Measurements from ENCODE around the gene RBM46.

RBM46 gene

DNA sequence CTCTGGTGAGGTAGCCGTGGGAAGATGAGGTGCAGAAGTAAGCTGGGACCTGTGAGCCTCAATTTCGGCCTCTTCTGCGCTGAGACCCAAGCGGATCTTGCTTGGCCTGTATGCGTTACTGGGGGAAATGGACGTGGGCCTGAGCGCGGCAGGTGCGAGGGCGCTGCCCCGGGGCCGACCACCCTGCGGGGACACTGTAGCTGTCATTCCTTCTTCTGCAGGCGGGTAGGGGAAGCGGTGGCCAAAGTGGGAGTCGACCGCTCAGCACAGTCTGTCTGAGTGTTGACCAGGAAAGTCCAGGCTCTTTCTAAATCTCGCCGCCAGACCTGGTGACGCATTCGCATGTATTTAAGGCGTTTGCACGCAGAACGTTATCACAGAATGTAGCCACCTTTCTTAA lies 40.6 kb upstream of the RBM46 start:
- Histone ChIP-seq H3F3A (ENCODE audit: insufficient read depth) (no peaks in the 10 kb centered on the region), H4K20me1 (ENCODE audit: low read depth, low read length) (no peaks in the 10 kb centered on the region), H3K27ac (ENCODE audit: low read depth, low read length) (no peak overlapping the region), H3K27me3 (ENCODE audit: low read length) (no peaks in the 10 kb centered on the region), H3K79me2 (ENCODE audit: insufficient read depth, low read length) (no peaks in the 10 kb centered on the region), H3K9ac (ENCODE audit: low read length) (no peak overlapping the region), H3K4me3 (ENCODE audit: insufficient read depth, low read length, poor library complexity, severe bottlenecking) (no peak overlapping the region), H2AFZ (ENCODE audit: low read depth, low read length, severe bottlenecking) (no peak overlapping the region), H3K4me2 (ENCODE audit: low read depth, low read length, poor library complexity, severe bottlenecking) (no peak overlapping the region), H3K9me2 (replicated peaks; ENCODE audit: insufficient read depth, low read length) (no peaks in the 10 kb centered on the region), H3K36me3 (ENCODE audit: low read length) (no peaks in the 10 kb centered on the region), H3K9me3 (ENCODE audit: insufficient read depth, low read length) (no peaks in the 10 kb centered on the region)
- TF ChIP-seq EZH2phosphoT487 (conservative IDR thresholded peaks at IDR 0.05; ENCODE audit: low read length): no peak
- TF ChIP-seq, protein P1, sequence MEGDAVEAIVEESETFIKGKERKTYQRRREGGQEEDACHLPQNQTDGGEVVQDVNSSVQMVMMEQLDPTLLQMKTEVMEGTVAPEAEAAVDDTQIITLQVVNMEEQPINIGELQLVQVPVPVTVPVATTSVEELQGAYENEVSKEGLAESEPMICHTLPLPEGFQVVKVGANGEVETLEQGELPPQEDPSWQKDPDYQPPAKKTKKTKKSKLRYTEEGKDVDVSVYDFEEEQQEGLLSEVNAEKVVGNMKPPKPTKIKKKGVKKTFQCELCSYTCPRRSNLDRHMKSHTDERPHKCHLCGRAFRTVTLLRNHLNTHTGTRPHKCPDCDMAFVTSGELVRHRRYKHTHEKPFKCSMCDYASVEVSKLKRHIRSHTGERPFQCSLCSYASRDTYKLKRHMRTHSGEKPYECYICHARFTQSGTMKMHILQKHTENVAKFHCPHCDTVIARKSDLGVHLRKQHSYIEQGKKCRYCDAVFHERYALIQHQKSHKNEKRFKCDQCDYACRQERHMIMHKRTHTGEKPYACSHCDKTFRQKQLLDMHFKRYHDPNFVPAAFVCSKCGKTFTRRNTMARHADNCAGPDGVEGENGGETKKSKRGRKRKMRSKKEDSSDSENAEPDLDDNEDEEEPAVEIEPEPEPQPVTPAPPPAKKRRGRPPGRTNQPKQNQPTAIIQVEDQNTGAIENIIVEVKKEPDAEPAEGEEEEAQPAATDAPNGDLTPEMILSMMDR (IDR thresholded peaks at IDR 0.05; ENCODE audit: insufficient read depth, low read length, poor library complexity, severe bottlenecking): no peak

DNA sequence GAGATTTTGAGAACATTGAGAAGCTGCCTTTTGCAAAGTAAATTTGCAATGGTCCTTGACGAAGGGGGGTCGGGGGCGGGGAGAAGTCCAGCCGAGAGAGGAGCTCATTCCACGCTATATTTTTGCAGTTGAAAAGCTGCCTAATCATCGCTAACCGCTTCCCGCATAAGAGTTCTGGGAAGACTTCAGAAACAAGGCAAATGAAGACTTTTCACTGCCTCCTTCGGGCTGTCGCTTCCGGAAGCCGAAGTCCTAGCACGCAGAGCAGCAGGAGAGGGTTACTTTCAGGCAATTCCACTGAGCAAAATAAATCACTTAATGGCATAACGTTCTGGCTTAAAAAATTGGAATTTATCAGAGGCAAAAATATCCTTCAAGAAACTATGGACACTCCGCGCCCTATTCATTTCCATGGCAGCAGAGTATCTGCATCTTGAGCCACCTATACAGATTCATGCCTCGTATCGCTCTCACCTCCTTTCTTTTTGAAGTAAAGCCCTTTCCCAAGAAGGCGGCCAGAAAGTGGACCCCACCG lies 39.9 kb upstream of the RBM46 start:
- Histone ChIP-seq H4K20me1 (ENCODE audit: low read depth, low read length) (no peaks in the 10 kb centered on the region), H3K9me2 (replicated peaks; ENCODE audit: insufficient read depth, low read length) (no peaks in the 10 kb centered on the region), H3K27me3 (ENCODE audit: low read length) (no peaks in the 10 kb centered on the region), H3K36me3 (ENCODE audit: low read length) (no peaks in the 10 kb centered on the region), H3K27ac (ENCODE audit: low read depth, low read length) (no peak overlapping the region), H2AFZ (ENCODE audit: low read depth, low read length, severe bottlenecking) (no peak overlapping the region), H3K4me3 (ENCODE audit: insufficient read depth, low read length, poor library complexity, severe bottlenecking) (no peak overlapping the region), H3K4me2 (ENCODE audit: low read depth, low read length, poor library complexity, severe bottlenecking) (no peak overlapping the region), H3F3A (ENCODE audit: insufficient read depth) (no peaks in the 10 kb centered on the region), H3K9ac (ENCODE audit: low read length) (no peak overlapping the region), H3K79me2 (ENCODE audit: insufficient read depth, low read length) (no peaks in the 10 kb centered on the region), H3K9me3 (ENCODE audit: insufficient read depth, low read length) (no peaks in the 10 kb centered on the region)
- TF ChIP-seq EZH2phosphoT487 (conservative IDR thresholded peaks at IDR 0.05; ENCODE audit: low read length): no peak
- TF ChIP-seq, protein P1 (IDR thresholded peaks at IDR 0.05; ENCODE audit: insufficient read depth, low read length, poor library complexity, severe bottlenecking): no peak

- Histone ChIP-seq H3K9me2 (replicated peaks; ENCODE audit: insufficient read depth, low read length) (no peaks in the 10 kb centered on the region), H2AFZ (ENCODE audit: low read depth, low read length, severe bottlenecking) (no peak overlapping the region), H3K79me2 (ENCODE audit: insufficient read depth, low read length) (no peaks in the 10 kb centered on the region), H3K27me3 (ENCODE audit: low read length) (no peaks in the 10 kb centered on the region), H3K9me3 (ENCODE audit: insufficient read depth, low read length) (no peaks in the 10 kb centered on the region), H3K36me3 (ENCODE audit: low read length) (no peaks in the 10 kb centered on the region), H3K4me3 (ENCODE audit: insufficient read depth, low read length, poor library complexity, severe bottlenecking) (no peak overlapping the region), H3K9ac (ENCODE audit: low read length) (no peak overlapping the region), H4K20me1 (ENCODE audit: low read depth, low read length) (no peaks in the 10 kb centered on the region), H3K4me2 (ENCODE audit: low read depth, low read length, poor library complexity, severe bottlenecking) (no peak overlapping the region), H3K27ac (ENCODE audit: low read depth, low read length) (no peak overlapping the region), H3F3A (ENCODE audit: insufficient read depth) (no peaks in the 10 kb centered on the region)
- TF ChIP-seq EZH2phosphoT487 (conservative IDR thresholded peaks at IDR 0.05; ENCODE audit: low read length): no peak
- TF ChIP-seq, protein P1 (IDR thresholded peaks at IDR 0.05; ENCODE audit: insufficient read depth, low read length, poor library complexity, severe bottlenecking): no peak
Measured at GRCh38 chr4:154741922-154742850, 38.9 kb upstream of the RBM46 start.

Measured in SU-DHL-6 (cell line).